Activated CD8-positive, alpha-beta memory T cell treated with anti-CD3 and anti-CD28 coated beads, Interleukin-2, amount 50 U/mL, for 4 hours (primary cell): ENCODE measurements around the gene FGG.

ENCODE experiments used
- DNase-seq: peaks from one replicate; pipeline ENCODE4 v3.0.0-alpha.2; 2020

Gene FGG

DNA sequence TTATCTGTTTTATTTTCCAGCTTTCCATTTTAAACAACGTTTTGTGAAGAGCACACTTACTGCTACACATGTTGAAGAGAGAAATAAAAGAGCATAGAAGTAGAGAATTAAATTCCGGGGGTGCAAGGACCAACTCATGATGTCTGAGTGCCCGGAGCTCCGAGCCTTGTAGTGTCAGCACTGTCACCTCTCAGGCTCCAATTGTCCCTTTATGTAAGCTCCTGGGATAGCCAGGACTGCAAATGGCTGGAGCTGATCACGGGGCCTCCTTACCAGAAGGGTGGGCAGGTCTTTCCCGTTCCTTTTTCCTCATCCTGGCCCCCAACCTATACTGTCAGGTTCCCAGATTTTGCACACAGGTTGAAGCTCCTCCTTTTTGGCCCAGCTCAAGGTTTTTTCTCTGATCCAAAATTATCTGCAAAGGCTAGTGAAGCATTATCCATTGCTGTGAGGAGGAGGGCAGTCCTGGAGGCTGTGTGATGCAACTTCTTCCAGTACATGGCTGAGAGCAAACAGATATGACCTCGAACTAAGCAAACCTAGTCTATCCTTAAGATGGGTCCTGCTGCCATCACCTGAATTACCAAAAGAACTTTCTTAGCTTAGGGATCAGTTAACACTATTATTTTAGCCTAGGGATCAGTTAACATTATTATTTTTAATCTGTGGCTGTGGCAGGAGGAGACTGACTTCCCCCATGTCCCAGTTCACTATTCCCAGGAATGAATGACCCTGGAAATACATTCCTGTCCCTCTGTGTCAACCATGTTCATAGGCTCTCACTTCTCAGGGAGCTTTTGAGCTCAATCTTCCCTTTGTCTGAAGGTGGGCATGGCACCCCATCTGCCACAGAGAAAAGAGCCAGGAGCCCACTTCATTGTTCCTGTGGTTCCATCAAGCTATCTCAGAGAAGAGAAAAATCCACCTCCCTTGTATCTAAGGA lies at the start of gene FGG:
Gene FGG, minus strand, starts transcription at position 185 of the 943 bp plus-strand sequence. Its CDS starts 47 bp downstream, at position 138.
- no peak for DNase-seq

DNA sequence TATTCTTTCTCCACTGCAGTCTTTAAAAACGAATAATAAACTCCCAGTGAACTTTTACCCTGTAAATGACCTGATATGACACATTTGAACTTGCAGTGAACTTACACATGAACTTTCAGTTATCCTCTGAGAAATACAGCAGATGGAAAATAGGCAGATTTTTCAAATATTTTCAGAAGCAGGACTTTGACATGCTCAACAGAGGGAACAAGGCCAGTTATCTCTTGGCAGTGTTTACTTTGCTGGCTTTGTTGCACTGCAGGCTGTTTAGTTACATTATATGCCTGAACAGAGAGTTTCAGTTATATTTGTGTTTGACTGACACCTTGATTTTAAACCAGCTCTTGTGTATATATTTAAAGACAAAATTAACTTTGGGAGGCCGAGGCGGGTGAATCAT lies 47.6 kb upstream of the FGG start:
- no peak for DNase-seq

DNA sequence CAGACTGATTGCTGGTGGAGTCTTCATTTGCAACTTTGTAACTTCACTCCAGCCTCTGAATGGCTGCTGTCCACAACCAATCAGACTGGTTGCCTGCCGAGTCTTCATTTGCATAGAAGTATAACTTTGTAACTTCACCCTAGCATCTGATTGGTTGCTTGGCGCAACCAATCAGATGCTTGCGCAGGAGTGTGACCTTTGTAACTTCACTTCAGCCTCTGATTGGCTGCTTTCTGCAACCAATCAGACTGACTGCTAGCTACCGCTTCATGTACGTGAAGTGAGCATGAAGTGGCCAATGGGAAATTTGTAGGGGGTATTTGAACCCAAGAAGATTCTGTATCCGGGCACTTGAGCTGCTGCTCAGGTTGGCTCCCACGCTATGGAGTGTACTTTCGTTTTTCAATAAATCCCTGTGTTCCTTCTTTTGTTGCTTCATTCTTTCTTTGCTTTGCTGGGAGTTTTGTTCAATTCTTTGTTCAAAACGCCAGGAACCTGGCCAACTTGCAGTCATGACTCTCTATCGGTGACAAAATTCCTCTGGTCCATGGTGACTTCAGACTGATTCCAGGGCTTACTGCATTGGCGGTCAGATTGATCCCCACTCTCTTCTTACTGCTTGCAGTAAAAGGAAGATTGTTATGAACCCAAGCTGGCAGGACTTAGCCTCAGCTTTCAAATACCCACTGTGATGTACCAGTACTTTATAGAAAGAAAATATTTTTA lies 46.4 kb upstream of the FGG start:
- DNase-seq, result no peak

DNA sequence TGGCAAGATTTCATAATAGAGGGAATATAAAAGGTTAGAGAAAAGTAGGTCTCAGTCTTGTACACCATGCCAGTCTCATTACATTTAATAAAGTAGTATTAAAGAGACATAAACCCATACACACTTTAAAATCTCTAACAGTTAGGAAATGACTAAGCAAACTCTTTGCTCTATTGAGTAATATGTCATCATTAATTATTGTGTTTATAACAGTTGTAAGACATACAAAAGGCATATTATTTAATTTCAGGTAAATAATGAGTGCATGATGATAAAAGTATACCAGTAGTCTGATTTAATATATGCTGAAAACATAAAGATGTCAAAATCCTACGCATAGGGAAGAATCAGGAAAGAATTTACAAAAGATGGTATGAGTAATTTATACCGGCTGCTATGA lies 31.0 kb upstream of the FGG start:
- no peak for DNase-seq

DNA sequence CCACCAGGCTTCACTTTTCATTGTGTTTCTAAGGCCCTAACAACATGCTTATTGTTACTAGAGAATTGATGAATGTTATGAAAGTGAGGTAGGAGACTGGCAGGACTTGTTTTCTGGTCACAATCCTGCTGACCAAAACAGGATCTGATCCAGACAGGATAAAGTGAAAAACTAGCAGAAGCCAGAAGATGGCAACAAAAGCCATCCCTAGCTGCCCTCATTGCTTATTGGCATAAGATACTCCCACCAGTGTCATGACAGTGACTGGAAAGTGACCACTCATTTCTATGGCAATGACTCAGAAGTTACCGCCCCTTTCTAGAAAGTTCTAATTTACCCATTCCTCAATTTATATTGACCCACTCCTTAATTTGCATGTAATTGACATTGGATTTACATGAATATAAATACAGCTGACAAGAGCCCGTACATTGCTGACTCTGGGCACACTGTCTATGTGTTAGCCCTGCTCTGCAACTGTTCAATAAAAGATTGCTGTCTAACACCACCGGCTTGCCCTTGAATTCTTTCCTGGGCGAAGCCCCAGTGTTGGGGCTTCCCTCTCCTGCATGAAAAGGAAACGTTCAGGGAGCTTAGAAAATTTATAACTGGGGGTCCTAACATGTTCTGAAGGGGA lies 30.0 kb upstream of the FGG start:
- no peak for DNase-seq

DNA sequence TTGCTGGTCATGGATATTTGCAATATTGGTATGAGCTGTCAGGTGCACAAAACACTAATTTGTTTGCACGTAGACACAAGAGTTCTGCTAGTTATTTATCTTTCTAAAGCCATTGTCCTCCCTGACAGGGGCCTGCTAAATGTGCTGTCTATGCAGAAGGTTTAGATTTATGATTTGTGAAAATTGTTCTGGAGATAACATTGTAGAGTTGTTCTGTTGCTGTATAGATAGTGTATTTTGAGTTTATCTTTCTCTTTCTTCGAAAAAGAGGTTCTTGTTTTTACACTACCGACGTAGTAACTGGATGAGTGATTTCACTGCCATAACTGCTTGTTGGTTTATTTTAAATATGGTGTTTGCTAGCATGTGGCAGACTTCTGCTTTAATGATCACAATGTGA lies 28.5 kb upstream of the FGG start:
- DNase-seq, result no peak

DNA sequence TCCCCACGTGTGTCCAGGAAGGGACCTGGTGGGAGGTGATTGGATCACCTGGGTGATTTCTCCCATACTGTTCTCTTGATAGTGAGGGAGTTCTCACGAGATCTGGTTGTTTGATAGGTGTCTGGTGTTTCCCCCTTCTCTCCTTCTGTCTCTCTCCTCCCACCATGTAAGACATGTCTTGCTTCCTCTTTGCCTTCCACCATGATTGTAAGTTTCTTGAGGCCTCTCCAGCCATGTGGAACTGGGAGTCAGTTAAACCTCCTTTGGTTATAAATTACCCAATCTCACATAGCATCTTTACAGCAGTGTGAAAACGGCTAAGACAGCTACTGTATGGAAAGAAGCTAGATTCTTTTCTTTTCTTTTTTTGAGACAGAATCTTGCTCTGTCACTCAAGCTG lies 21.6 kb upstream of the FGG start:
- DNase-seq, result no peak

DNA sequence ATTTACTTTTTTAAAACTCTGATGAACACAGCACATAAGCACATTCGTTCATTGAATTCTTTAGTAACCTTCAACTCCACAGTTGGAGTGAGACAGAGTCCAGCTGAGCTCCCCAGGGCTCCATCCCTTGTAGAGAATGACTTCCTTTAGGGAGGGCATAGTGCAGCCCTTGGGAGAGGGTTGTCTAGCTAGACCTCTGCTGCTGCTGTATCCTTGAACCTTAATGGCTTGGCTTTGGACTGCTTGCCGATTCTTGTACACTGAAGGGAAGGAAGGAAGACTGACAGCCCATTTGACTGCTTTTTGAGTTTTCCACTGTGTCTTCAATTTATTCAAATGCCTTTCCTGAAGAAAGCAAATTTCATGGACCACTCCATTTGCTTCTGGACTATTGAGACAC lies 19.4 kb upstream of the FGG start:
- DNase-seq, result no peak

DNA sequence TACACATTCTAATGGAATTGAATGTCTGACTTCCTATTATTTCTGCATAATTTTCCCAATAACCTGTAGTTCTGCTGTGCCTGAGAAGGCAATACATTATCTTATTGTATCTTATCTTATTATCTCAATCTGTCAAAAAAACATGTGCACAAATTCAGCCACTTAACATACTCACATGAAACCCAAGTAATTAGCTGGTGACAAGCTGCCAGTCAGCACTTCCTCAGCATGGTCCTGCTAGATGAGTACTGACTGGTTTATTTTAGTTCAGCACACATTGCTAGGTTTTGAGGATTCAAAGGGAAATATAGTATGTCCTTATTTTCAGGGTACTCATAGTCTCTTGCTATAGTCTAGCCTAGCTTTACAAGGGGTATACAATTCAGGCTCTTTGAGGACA lies 17.9 kb upstream of the FGG start:
- DNase-seq, result no peak

DNA sequence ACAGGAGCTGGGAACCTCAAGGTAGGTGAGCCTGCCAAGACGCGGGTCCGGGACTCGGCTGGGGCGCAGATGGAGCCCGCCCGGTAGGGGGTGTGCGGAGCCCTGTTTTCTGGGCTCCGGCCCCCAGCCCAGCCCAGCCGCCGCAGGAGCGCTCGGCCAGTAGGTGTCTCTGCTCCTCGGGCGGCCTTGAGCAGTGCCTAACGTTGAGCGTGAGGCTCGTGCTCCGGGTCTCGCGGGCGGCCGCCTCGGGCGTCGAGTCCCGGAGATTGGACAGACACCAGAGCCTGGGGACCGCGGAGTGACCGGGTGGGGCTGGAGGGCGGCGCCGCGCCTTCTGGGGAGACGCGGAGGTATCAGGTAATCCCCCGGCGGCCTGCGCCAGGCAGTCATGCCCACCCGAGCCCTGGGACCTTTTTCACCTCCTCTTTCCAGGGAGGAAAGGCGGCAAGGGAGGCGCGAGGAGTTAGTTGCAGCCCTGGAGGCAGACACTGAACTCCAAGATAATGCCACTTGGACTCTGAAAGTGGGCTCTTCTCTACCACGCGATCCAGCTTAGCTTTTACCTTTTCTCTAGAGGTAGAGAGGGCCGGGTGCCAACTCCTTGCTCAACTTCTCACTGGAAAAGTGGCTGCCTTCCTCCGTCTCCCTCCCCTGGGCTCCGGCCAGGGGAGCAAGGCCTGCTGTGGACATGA lies 14.5 kb upstream of the FGG start:
- peak; percentile 40 for DNase-seq

DNA sequence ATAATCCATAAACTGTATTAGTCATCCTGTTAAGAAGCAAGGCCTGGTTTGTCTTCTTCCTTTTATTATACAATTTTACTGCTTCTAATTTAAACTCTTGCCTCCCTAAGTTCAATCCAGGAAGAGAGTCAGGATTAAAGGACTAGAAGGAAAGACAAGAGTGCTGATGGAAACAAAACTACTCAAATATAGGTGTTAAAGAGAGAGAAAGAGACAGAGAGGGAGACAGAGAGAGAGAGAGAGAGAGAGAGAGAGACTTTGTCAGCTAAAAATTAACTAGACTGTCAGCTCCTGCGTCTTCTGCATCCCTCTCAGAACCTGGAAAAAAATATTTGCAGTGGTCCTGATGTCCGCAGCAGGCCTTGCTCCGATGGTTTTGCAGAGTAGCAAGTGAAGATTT lies 13.5 kb upstream of the FGG start:
- no peak for DNase-seq

DNA sequence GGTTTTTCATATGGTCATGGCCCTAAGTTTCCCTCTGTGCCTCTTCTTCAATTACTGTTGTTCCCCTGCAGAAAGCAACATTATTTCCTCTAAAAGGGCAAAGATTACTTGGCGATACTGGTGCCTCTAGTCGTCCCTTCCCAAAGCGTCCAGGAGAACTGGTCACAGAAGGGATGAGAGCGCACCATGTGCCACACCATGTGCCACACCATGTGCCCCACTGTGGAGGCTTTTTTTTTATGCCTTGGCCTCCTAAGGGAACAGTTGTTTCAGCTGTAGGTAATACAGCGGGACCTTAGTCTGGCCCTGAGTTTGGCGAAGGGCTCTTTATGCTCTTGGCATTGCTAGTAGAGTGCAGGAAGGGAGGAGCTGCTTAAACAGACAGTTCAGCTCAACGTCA lies 11.5 kb upstream of the FGG start:
- DNase-seq, result no peak

DNA sequence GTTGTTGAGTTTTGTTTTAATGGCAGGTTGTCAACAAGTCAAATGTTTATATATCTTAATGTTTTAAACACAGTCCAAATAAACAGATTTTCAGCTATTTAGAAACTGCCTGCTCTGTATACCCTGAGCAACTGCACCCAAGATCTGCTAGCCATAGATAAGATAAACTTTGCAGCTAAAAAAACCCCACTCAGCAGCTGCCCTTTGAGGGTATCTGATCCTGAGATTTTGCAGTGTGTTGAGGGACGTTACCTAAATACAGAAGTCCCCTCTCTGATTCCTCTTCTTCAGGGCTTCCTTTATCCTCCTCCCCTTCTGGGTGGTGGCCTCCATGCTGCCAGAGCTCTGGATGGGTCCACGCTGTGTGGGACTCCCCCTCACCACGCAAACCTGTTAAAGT lies 11.0 kb upstream of the FGG start:
- DNase-seq, result no peak

DNA sequence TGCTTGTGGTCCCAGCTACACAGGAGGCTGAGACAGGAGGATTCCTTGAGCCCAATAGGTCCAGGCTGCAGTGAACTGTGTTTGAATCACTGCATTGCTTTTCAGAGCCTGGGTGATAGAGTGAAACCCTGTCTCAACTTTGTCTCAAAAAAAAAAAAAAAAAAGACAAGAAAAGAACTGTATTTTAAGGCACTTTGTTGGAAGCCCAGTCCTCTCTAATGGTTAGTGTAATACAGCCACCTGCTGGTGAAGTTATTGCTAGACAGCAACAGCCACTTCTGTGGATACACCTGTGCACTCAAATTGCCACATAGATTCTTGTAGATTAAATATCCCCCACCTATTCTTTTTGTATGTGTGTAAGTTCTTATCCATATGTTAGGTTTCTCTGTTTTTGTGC lies 10.1 kb upstream of the FGG start:
- DNase-seq, result no peak

DNA sequence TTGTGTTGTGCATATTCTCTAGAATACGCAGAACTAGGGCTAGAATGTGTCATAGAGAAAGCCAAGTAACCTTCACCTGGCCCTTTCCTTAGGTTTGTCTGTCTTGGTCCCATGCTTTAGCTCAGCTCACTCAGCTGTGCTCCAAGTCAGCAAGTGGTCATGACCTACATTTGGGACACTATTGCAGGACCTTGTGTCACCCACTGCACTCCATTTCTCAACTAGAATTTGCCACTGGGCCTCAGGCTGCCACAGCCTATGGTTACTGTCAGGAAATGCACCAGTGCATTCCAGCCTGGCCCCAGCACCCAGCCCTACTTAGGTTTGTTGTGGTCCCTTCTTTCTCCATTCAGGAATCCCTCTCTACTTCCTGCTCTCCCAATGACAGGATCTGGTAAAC lies 7.7 kb upstream of the FGG start:
- DNase-seq, result no peak

DNA sequence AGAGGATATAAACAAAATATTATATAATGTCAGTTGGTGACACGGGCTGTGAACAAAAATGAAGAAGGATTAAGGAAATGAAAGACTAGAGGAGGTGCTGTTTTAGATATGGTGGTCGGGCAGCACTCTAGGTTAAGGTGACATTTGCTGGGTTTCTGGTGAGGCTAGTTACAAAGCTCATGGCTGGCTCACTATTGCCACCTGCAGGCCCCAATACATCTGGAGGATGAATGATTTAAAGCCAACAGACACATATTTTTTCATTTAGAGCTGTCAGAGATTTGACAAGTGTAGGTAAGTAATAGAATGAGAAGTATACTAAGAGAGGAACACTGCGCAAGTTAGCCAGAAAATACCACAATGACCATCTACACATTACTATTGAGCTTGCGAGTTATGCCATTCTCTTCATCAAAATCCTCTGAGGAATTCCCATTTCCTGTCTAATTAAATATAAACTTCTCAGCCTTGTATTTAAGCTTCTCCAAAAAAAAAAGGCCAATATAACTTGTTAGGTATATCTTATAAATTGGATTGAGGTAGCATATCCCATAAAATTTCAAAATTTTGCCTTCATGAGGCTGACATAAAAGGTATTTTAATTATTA lies 6.4 kb upstream of the FGG start:
- DNase-seq, result peak; percentile 34

DNA sequence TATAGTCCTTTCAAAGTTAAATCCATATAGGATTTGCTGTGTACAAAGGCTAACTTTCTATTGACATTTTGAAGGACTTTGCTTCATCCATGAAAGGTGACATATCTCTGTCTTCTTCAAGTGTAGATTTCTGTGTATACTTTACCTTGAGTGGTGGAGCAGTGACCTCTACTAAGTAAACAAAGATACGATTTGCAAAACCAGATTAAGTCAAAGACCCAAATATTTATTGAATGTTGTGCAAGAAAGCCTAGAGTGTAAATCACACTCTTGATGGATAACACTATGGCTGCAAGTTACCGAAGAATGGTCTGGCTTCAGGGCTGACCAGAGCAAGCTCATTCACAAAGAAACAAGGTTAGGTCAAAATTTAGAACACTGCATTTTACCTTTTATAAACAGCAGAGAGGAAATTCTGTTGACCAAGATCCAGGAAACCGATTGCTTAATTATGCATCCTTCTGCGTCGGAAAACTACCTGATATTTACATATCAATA lies 5.4 kb upstream of the FGG start:
- no peak for DNase-seq

DNA sequence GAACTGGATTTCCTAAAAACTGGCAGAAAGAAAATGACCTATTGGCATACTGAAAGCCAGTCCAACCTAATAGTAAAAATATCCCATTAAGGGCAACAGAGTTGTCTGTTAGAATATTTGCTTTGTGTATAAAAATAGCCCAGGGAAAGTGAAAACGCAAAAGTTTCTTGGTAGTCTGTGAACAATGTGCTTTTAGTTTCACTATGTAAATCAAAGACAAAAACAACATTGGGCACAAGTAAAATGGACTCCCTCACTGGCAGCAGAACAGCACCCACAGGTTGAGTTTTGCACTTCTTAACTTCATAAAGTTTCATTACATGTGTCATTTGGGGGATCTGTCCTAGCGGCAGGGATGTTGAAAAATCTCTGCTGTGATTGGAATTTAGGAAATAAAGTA lies 4.3 kb upstream of the FGG start:
- DNase-seq, result no peak

DNA sequence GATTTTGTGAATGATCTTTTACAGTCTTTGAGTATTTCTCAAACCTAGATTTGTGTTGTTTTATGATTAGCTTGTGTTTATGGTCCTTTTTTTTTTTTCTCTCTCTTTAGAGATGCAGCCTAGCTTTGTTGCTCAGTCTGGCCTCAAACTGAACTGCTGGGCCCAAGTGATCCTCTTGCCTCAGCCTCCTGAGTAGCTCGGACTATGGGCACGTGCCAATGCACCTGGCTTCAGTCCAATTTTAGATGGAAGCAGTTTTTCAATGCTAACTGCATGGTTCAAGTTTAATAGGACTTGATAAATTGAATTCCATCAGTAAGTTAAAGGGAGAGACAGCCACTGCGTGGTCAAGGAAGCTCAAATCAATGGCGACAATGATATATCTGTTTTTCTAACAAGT lies 3.8 kb upstream of the FGG start:
- DNase-seq, result no peak

DNA sequence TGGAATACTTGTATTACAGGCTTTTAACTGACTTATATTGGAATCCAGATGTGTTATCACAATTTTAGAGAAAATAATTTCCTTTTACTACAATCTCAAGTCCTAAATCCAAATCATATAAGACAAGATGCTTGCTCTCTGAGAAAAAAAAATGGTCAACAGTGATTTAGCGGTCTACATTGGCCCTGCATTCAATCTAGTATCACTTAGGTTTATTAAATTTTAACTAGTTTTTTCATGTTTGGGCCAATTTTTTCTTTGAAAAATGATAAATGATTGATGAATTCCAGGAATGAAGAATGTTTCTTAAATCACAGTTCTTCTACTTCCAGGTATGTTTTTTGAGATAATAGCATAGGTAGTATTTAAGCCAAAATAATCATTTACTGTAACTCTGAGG lies 2.8 kb upstream of the FGG start:
- no peak for DNase-seq

DNA sequence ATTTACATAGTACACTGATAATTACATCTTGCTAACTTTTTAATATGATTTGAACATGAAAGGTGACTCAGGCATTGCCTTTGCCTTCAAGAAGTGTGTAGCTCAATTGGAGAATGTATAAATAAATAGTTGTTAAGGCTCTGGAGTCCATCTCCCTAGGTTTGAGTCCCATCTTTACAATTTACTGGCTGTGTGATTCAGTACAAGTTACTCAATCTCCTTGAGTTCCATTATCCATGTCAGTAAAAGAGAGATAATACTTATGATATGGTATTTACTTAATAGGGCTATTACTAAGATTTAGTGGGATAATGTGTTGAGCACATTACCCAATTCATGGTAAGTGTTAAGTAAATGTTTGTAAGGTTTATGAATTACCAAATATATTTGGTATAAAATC lies 1.9 kb upstream of the FGG start:
- no peak for DNase-seq

DNA sequence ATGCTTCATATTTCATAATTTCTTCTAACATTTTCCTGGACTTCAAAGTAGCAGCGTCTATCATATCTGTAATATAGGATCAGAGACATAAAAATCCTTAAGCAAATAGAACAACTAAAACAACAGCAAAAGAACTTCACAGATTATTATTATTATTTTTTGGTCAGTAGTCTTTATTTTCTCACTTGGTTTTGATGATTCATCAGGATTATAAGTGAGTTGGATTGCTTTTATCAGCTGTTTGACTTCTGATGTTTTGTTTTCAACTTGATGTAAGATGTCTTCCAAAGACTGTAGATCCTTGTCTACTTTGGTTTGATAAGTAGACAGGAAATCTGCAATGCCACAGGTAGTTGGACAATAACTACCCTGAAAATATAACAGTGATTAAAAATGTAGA lies 623 bp downstream of the FGG start:
- no peak for DNase-seq

DNA sequence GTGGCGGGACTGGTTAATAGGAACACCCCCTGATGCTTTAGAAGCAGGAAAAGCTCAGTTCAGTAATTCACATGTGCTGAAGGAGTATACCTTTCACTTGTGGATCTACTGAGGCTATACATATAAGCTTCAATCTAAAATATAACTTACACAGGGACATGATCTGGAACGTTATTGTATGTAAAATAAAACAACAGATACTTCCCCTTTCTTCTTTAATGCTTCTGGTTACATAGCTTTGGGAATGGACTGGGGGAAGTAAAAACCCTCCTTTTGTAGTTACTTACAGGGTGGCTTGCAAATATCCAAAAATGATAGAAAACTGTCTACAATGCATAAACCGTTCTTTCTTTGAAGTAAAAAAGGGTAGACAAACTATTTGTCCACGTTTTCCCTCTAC lies 1.9 kb downstream of the FGG start:
- DNase-seq, result no peak
